22Rv1 (cell line): ENCODE measurements around the gene ARHGAP33.

Experiments
- CTCF ChIP-seq: fragments of 450-650 bp; IDR thresholded peaks from 2 replicates; pipeline ENCODE4 v1.5.1; 2017; ENCODE audit warnings: mild to moderate bottlenecking
- ZFX ChIP-seq: fragments of 450-650 bp; IDR thresholded peaks from 2 replicates; pipeline ENCODE4 v1.6.1; 2017; ENCODE audit warnings: antibody characterized with exemption, borderline replicate concordance

GRCh38 chr19:35776102-35776788, 881 bp downstream of the ARHGAP33 start:
- TF ChIP-seq CTCF (no peak), ZFX (no peak)
